ENCODE results near the gene WDR17.

The WDR17 gene

GRCh38 chr4:176153124-176153523 is 87.5 kb downstream of the WDR17 start:
- no peaks in the 10 kb centered on the region for H3K36me3 ChIP-seq (ENCODE audit: control insufficient read depth in 4 of 4, insufficient read depth in 4 of 4, low read length in 3 of 4)
- H3K4me1 ChIP-seq (ENCODE audit: control extremely low read depth in 1 of 4, control insufficient read depth in 4 of 4, insufficient read depth in 4 of 4, low read length in 3 of 4), result no peaks in the 10 kb centered on the region
- no peak for DNase-seq
- ChIA-PET CTCF (interaction anchor here (1.1 kb wide), 1 partner anchor 10 kb away, joined by 3 read pairs; no protein-coding TSS in a partner anchor), POLR2A (no interaction called here)
- no peak overlapping the region for H3K27ac ChIP-seq (ENCODE audit: insufficient read depth in 1 of 2, low read depth in 1 of 2, low read length in 2 of 2, poor library complexity in 1 of 2, severe bottlenecking in 2 of 2)
- no peaks in the 10 kb centered on the region for H3K27me3 ChIP-seq (replicated peaks in 2 of 5; ENCODE audit: control insufficient read depth in 4 of 5, insufficient read depth in 5 of 5, low read length in 4 of 5)
- H3K4me3 ChIP-seq (ENCODE audit: control insufficient read depth in 1 of 7, extremely low read depth in 1 of 7, insufficient read depth in 4 of 7, low read depth in 2 of 7, low read length in 6 of 7), result no peak overlapping the region
- WGBS (ENCODE audit: insufficient coverage), result 100% methylated on average over 1 of the region's 4 CpGs
- H3K9me3 ChIP-seq (ENCODE audit: control extremely low read depth in 1 of 5, control insufficient read depth in 4 of 5, insufficient read depth in 2 of 5, low read depth in 1 of 5, low read length in 4 of 5), result no peaks in the 10 kb centered on the region

GRCh38 chr4:176156656-176157055 is 91.0 kb downstream of the WDR17 start:
- H3K27ac ChIP-seq (ENCODE audit: insufficient read depth in 1 of 2, low read depth in 1 of 2, low read length in 2 of 2, poor library complexity in 1 of 2, severe bottlenecking in 2 of 2), result no peak overlapping the region
- POLR2A ChIA-PET, result no interaction called here

GRCh38 chr4:176163041-176163440 is 97.4 kb downstream of the WDR17 start:
- no peaks in the 10 kb centered on the region for H3K4me1 ChIP-seq (ENCODE audit: control extremely low read depth in 1 of 4, control insufficient read depth in 4 of 4, insufficient read depth in 4 of 4, low read length in 3 of 4)
- H3K36me3 ChIP-seq (ENCODE audit: control insufficient read depth in 4 of 4, insufficient read depth in 4 of 4, low read length in 3 of 4), result no peaks in the 10 kb centered on the region
- H3K9me3 ChIP-seq (ENCODE audit: control extremely low read depth in 1 of 5, control insufficient read depth in 4 of 5, insufficient read depth in 2 of 5, low read depth in 1 of 5, low read length in 4 of 5), result no peaks in the 10 kb centered on the region
- CTCF ChIA-PET, result interaction anchor here (1.5 kb wide), 1 partner anchor 9 kb away, joined by 3 read pairs; no protein-coding TSS in a partner anchor
- H3K4me3 ChIP-seq (ENCODE audit: control insufficient read depth in 1 of 7, extremely low read depth in 1 of 7, insufficient read depth in 4 of 7, low read depth in 2 of 7, low read length in 6 of 7), result no peak overlapping the region
- no peaks in the 10 kb centered on the region for H3K27me3 ChIP-seq (replicated peaks in 2 of 5; ENCODE audit: control insufficient read depth in 4 of 5, insufficient read depth in 5 of 5, low read length in 4 of 5)
- no peak for DNase-seq
- no peak overlapping the region for H3K27ac ChIP-seq (ENCODE audit: insufficient read depth in 1 of 2, low read depth in 1 of 2, low read length in 2 of 2, poor library complexity in 1 of 2, severe bottlenecking in 2 of 2)
- POLR2A ChIA-PET, result no interaction called here
- WGBS (ENCODE audit: insufficient coverage), result 100% methylated on average over 2 of the region's 3 CpGs

More at GRCh38 chr4:176156656-176157055, 91.0 kb downstream of the WDR17 start:
- Histone ChIP-seq H3K36me3 (ENCODE audit: control insufficient read depth in 4 of 4, insufficient read depth in 4 of 4, low read length in 3 of 4) (no peaks in the 10 kb centered on the region), H3K27me3 (replicated peaks in 2 of 5; ENCODE audit: control insufficient read depth in 4 of 5, insufficient read depth in 5 of 5, low read length in 4 of 5) (no peaks in the 10 kb centered on the region), H3K9me3 (ENCODE audit: control extremely low read depth in 1 of 5, control insufficient read depth in 4 of 5, insufficient read depth in 2 of 5, low read depth in 1 of 5, low read length in 4 of 5) (no peaks in the 10 kb centered on the region), H3K4me3 (ENCODE audit: control insufficient read depth in 1 of 7, extremely low read depth in 1 of 7, insufficient read depth in 4 of 7, low read depth in 2 of 7, low read length in 6 of 7) (no peak overlapping the region), H3K4me1 (ENCODE audit: control extremely low read depth in 1 of 4, control insufficient read depth in 4 of 4, insufficient read depth in 4 of 4, low read length in 3 of 4) (no peaks in the 10 kb centered on the region)
- CTCF ChIA-PET, result no interaction called here
- no peak for DNase-seq
- WGBS (ENCODE audit: insufficient coverage), result 100% methylated on average over 4 of the region's 5 CpGs

- WGBS (ENCODE audit: insufficient coverage), result no CpG with 5 or more reads among the region's 1 CpG
- no peaks in the 10 kb centered on the region for H3K4me1 ChIP-seq (ENCODE audit: control extremely low read depth in 1 of 4, control insufficient read depth in 4 of 4, insufficient read depth in 4 of 4, low read length in 3 of 4)
- POLR2A ChIA-PET, result no interaction called here
- no peak overlapping the region for H3K27ac ChIP-seq (ENCODE audit: insufficient read depth in 1 of 2, low read depth in 1 of 2, low read length in 2 of 2, poor library complexity in 1 of 2, severe bottlenecking in 2 of 2)
- H3K36me3 ChIP-seq (ENCODE audit: control insufficient read depth in 4 of 4, insufficient read depth in 4 of 4, low read length in 3 of 4), result no peaks in the 10 kb centered on the region
- no peak overlapping the region for H3K4me3 ChIP-seq (ENCODE audit: control insufficient read depth in 1 of 7, extremely low read depth in 1 of 7, insufficient read depth in 4 of 7, low read depth in 2 of 7, low read length in 6 of 7)
- no peaks in the 10 kb centered on the region for H3K27me3 ChIP-seq (replicated peaks in 2 of 5; ENCODE audit: control insufficient read depth in 4 of 5, insufficient read depth in 5 of 5, low read length in 4 of 5)
- no peak for DNase-seq
- CTCF ChIA-PET, result no interaction called here
- H3K9me3 ChIP-seq (ENCODE audit: control extremely low read depth in 1 of 5, control insufficient read depth in 4 of 5, insufficient read depth in 2 of 5, low read depth in 1 of 5, low read length in 4 of 5), result no peaks in the 10 kb centered on the region
Observed at GRCh38 chr4:176185051-176185450, 119.4 kb downstream of the WDR17 start.

- Histone ChIP-seq H3K36me3 (ENCODE audit: control insufficient read depth in 4 of 4, insufficient read depth in 4 of 4, low read length in 3 of 4) (no peaks in the 10 kb centered on the region), H3K27me3 (replicated peaks in 2 of 5; ENCODE audit: control insufficient read depth in 4 of 5, insufficient read depth in 5 of 5, low read length in 4 of 5) (no peaks in the 10 kb centered on the region), H3K27ac (ENCODE audit: insufficient read depth in 1 of 2, low read depth in 1 of 2, low read length in 2 of 2, poor library complexity in 1 of 2, severe bottlenecking in 2 of 2) (no peak overlapping the region), H3K4me1 (ENCODE audit: control extremely low read depth in 1 of 4, control insufficient read depth in 4 of 4, insufficient read depth in 4 of 4, low read length in 3 of 4) (no peaks in the 10 kb centered on the region), H3K9me3 (ENCODE audit: control extremely low read depth in 1 of 5, control insufficient read depth in 4 of 5, insufficient read depth in 2 of 5, low read depth in 1 of 5, low read length in 4 of 5) (no peaks in the 10 kb centered on the region), H3K4me3 (ENCODE audit: control insufficient read depth in 1 of 7, extremely low read depth in 1 of 7, insufficient read depth in 4 of 7, low read depth in 2 of 7, low read length in 6 of 7) (no peak overlapping the region)
- WGBS (ENCODE audit: insufficient coverage), result 100% methylated on average over 1 of the region's 2 CpGs
- ChIA-PET POLR2A (no interaction called here), CTCF (no interaction called here)
- DNase-seq, result no peak
Observed at GRCh38 chr4:176186067-176186466, 120.4 kb downstream of the WDR17 start.

- Histone ChIP-seq H3K27me3 (replicated peaks in 2 of 5; ENCODE audit: control insufficient read depth in 4 of 5, insufficient read depth in 5 of 5, low read length in 4 of 5) (no peaks in the 10 kb centered on the region), H3K36me3 (ENCODE audit: control insufficient read depth in 4 of 4, insufficient read depth in 4 of 4, low read length in 3 of 4) (no peaks in the 10 kb centered on the region), H3K27ac (ENCODE audit: insufficient read depth in 1 of 2, low read depth in 1 of 2, low read length in 2 of 2, poor library complexity in 1 of 2, severe bottlenecking in 2 of 2) (no peak overlapping the region), H3K4me3 (ENCODE audit: control insufficient read depth in 1 of 7, extremely low read depth in 1 of 7, insufficient read depth in 4 of 7, low read depth in 2 of 7, low read length in 6 of 7) (no peak overlapping the region), H3K9me3 (ENCODE audit: control extremely low read depth in 1 of 5, control insufficient read depth in 4 of 5, insufficient read depth in 2 of 5, low read depth in 1 of 5, low read length in 4 of 5) (no peaks in the 10 kb centered on the region), H3K4me1 (ENCODE audit: control extremely low read depth in 1 of 4, control insufficient read depth in 4 of 4, insufficient read depth in 4 of 4, low read length in 3 of 4) (no peaks in the 10 kb centered on the region)
- POLR2A ChIA-PET, result no interaction called here
- CTCF ChIA-PET, result no interaction called here
- WGBS (ENCODE audit: insufficient coverage), result 100% methylated on average over 2 of the region's 6 CpGs
- no peak for DNase-seq
Observed at GRCh38 chr4:176186671-176187395, 121.2 kb downstream of the WDR17 start.

GRCh38 chr4:176187624-176188023 is 122.0 kb downstream of the WDR17 start:
- H3K36me3 ChIP-seq (ENCODE audit: control insufficient read depth in 4 of 4, insufficient read depth in 4 of 4, low read length in 3 of 4), result no peaks in the 10 kb centered on the region
- no peak for DNase-seq
- no peaks in the 10 kb centered on the region for H3K9me3 ChIP-seq (ENCODE audit: control extremely low read depth in 1 of 5, control insufficient read depth in 4 of 5, insufficient read depth in 2 of 5, low read depth in 1 of 5, low read length in 4 of 5)
- POLR2A ChIA-PET, result no interaction called here
- no peak overlapping the region for H3K4me3 ChIP-seq (ENCODE audit: control insufficient read depth in 1 of 7, extremely low read depth in 1 of 7, insufficient read depth in 4 of 7, low read depth in 2 of 7, low read length in 6 of 7)
- CTCF ChIA-PET, result no interaction called here
- no peaks in the 10 kb centered on the region for H3K4me1 ChIP-seq (ENCODE audit: control extremely low read depth in 1 of 4, control insufficient read depth in 4 of 4, insufficient read depth in 4 of 4, low read length in 3 of 4)
- WGBS (ENCODE audit: insufficient coverage), result 100% methylated on average over 1 of the region's 2 CpGs
- no peak overlapping the region for H3K27ac ChIP-seq (ENCODE audit: insufficient read depth in 1 of 2, low read depth in 1 of 2, low read length in 2 of 2, poor library complexity in 1 of 2, severe bottlenecking in 2 of 2)
- H3K27me3 ChIP-seq (replicated peaks in 2 of 5; ENCODE audit: control insufficient read depth in 4 of 5, insufficient read depth in 5 of 5, low read length in 4 of 5), result no peaks in the 10 kb centered on the region

All from common myeloid progenitor, CD34-positive (primary cell).